Fibroblast of lung (primary cell): ENCODE measurements around the gene RHOT1. TPM values are rescaled to one million over a fixed set of nuclear protein-coding genes. Genes with fewer than 3 reads are reported as not detected.

Experiments used
- DNase-seq, 2 donors: peaks; one replicate each; pipeline versions ENCODE4 v3.0.0 to v3.0.0-alpha.2; 2010; ENCODE audit warnings: low read depth in 2 of 2
- H2AFZ ChIP-seq: 2 replicates; pipeline ENCODE4 v1.5.1; 2012; ENCODE audit warnings: low read length, control low read depth, inconsistent platforms
- H3K27ac ChIP-seq: 2 replicates; pipeline ENCODE4 v1.5.1; 2011; ENCODE audit warnings: low read length, control low read depth; ENCODE audit not compliant: insufficient read depth
- H3K27me3 ChIP-seq: 2 replicates; pipeline ENCODE4 v1.5.1; 2011; ENCODE audit warnings: mild to moderate bottlenecking, low read length; ENCODE audit not compliant: control insufficient read depth, insufficient read depth
- H3K36me3 ChIP-seq: 2 replicates; pipeline ENCODE4 v1.5.1; 2011; ENCODE audit warnings: low read length; ENCODE audit not compliant: control insufficient read depth, insufficient read depth
- H3K4me1 ChIP-seq: 2 replicates; pipeline ENCODE4 v1.5.1; 2011; ENCODE audit warnings: low read length; ENCODE audit not compliant: control insufficient read depth, insufficient read depth; ENCODE audit errors: extremely low read depth
- H3K4me2 ChIP-seq: 2 replicates; pipeline ENCODE4 v1.5.1; 2011; ENCODE audit warnings: low read length, control low read depth; ENCODE audit not compliant: insufficient read depth; ENCODE audit errors: extremely low read depth
- H3K4me3 ChIP-seq, 4 experiments: fragments of 200-600 bp in 1 of 4; sonication (generic) in 1 of 4; replicated peaks in 1 of 4; 2 replicates each; pipeline ENCODE4 v1.5.1; 2011 to 2016; ENCODE audit warnings: low read length in 4 of 4, low read depth in 3 of 4, mild to moderate bottlenecking in 3 of 4, control low read depth in 2 of 4, inconsistent platforms in 1 of 4, mixed read lengths in 1 of 4; ENCODE audit not compliant: insufficient read depth in 1 of 4; ENCODE audit errors: control extremely low read depth in 1 of 4
- H3K79me2 ChIP-seq: 2 replicates; pipeline ENCODE4 v1.5.1; 2012; ENCODE audit warnings: mild to moderate bottlenecking, low read length, inconsistent platforms; ENCODE audit not compliant: control insufficient read depth, insufficient read depth
- H3K9ac ChIP-seq: 2 replicates; pipeline ENCODE4 v1.5.1; 2011; ENCODE audit warnings: mild to moderate bottlenecking, low read length, control low read depth; ENCODE audit not compliant: insufficient read depth
- H3K9me3 ChIP-seq: 2 replicates; pipeline ENCODE4 v1.5.1; 2012; ENCODE audit warnings: low read depth, low read length; ENCODE audit not compliant: control insufficient read depth, insufficient read depth
- H4K20me1 ChIP-seq: 2 replicates; pipeline ENCODE4 v1.5.1; 2011; ENCODE audit warnings: low read length; ENCODE audit not compliant: control insufficient read depth, insufficient read depth; ENCODE audit errors: extremely low read depth
- EZH2 ChIP-seq: IDR thresholded peaks from 2 replicates; pipeline ENCODE4 v1.5.1; 2012; ENCODE audit warnings: low read length, control low read depth, mild to moderate bottlenecking; ENCODE audit errors: missing control alignments
- polyA plus RNA-seq, 2 donors: library from polyadenylated mRNA; depleted of rRNA in 1 of 2; stranded (reverse) in 1 of 2; unstranded in 1 of 2; fragments of >200 nt; gene quantifications; 2 replicates each; pipeline ENCODE4 v1.2.1, GENCODE V29; 2011 to 2012; ENCODE audit warnings: missing spikeins in 1 of 2
- total RNA-seq: library from RNA; depleted of rRNA; stranded (reverse); fragments of >200 nt; gene quantifications from 2 replicates; pipeline ENCODE4 v1.2.1, GENCODE V29; 2014
- TF ChIP-seq, protein P1 (sequence below), 2 donors: IDR thresholded peaks in 1 of 2; conservative IDR thresholded peaks in 1 of 2; 1 replicate in 1 of 2; 2 replicates in 1 of 2; pipeline ENCODE4 v1.5.1; 2011 to 2012; ENCODE audit warnings: low read length in 2 of 2, control low read depth in 1 of 2, inconsistent platforms in 1 of 2, low read depth in 1 of 2, mild to moderate bottlenecking in 1 of 2

The RHOT1 gene
- total and polyA plus RNA-seq, 2 donors (not counting 1 experiment from before 2014, with no cell fraction given) = 45.6 to 58.8 TPM

- TF ChIP-seq, protein P1, sequence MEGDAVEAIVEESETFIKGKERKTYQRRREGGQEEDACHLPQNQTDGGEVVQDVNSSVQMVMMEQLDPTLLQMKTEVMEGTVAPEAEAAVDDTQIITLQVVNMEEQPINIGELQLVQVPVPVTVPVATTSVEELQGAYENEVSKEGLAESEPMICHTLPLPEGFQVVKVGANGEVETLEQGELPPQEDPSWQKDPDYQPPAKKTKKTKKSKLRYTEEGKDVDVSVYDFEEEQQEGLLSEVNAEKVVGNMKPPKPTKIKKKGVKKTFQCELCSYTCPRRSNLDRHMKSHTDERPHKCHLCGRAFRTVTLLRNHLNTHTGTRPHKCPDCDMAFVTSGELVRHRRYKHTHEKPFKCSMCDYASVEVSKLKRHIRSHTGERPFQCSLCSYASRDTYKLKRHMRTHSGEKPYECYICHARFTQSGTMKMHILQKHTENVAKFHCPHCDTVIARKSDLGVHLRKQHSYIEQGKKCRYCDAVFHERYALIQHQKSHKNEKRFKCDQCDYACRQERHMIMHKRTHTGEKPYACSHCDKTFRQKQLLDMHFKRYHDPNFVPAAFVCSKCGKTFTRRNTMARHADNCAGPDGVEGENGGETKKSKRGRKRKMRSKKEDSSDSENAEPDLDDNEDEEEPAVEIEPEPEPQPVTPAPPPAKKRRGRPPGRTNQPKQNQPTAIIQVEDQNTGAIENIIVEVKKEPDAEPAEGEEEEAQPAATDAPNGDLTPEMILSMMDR (conservative IDR thresholded peaks at IDR 0.05 in 1 of 2, IDR thresholded peaks at IDR 0.05 in 1 of 2; ENCODE audit: low read depth in 1 of 2, low read length in 2 of 2) = no peak
- no peak for TF ChIP-seq EZH2
- Histone ChIP-seq H3K4me1 (no peaks in the 10 kb centered on the region), H2AFZ (no peak overlapping the region), H3K36me3 (no peaks in the 10 kb centered on the region), H3K27ac (no peak overlapping the region), H3K27me3 (no peaks in the 10 kb centered on the region), H3K4me3 (no peak overlapping the region), H3K79me2 (peaks cover 50% of the 10 kb centered on the region), H3K4me2 (no peak overlapping the region), H4K20me1 (no peaks in the 10 kb centered on the region), H3K9ac (no peak overlapping the region), H3K9me3 (no peaks in the 10 kb centered on the region)
- DNase-seq = no peak
Observed at GRCh38 chr17:32148351-32148750, 6.0 kb downstream of the RHOT1 start.

- no peaks in the 10 kb centered on the region for H3K4me1 ChIP-seq
- no peak overlapping the region for H3K4me3 ChIP-seq
- H4K20me1 ChIP-seq = no peaks in the 10 kb centered on the region
- H3K9ac ChIP-seq = no peak overlapping the region
- no peaks in the 10 kb centered on the region for H3K9me3 ChIP-seq
- peaks cover 32% of the 10 kb centered on the region for H3K79me2 ChIP-seq
- TF ChIP-seq, protein P1 (conservative IDR thresholded peaks at IDR 0.05 in 1 of 2, IDR thresholded peaks at IDR 0.05 in 1 of 2; ENCODE audit: low read depth in 1 of 2, low read length in 2 of 2) = no peak
- H3K4me2 ChIP-seq = no peak overlapping the region
- H3K27me3 ChIP-seq = no peaks in the 10 kb centered on the region
- no peak overlapping the region for H3K27ac ChIP-seq
- no peak overlapping the region for H2AFZ ChIP-seq
- no peaks in the 10 kb centered on the region for H3K36me3 ChIP-seq
- no peak for DNase-seq
Observed at GRCh38 chr17:32150358-32150757, 8.1 kb downstream of the RHOT1 start.

- TF ChIP-seq EZH2 = no peak
- TF ChIP-seq, protein P1 (conservative IDR thresholded peaks at IDR 0.05 in 1 of 2, IDR thresholded peaks at IDR 0.05 in 1 of 2; ENCODE audit: low read depth in 1 of 2, low read length in 2 of 2) = no peak
- peaks cover 24% of the 10 kb centered on the region for H3K79me2 ChIP-seq
- H3K4me3 ChIP-seq = no peak overlapping the region
- H4K20me1 ChIP-seq = no peaks in the 10 kb centered on the region
- H3K4me1 ChIP-seq = no peaks in the 10 kb centered on the region
- H3K27ac ChIP-seq = no peak overlapping the region
- H3K9me3 ChIP-seq = no peaks in the 10 kb centered on the region
- no peak overlapping the region for H3K9ac ChIP-seq
- H3K4me2 ChIP-seq = no peak overlapping the region
- no peak overlapping the region for H2AFZ ChIP-seq
- DNase-seq = no peak
- H3K27me3 ChIP-seq = no peaks in the 10 kb centered on the region
- no peaks in the 10 kb centered on the region for H3K36me3 ChIP-seq
Observed at GRCh38 chr17:32152130-32152529, 9.8 kb downstream of the RHOT1 start.
